HepG2 (cell line): ENCODE data around the gene ZC2HC1B. TPM values are rescaled to one million over a fixed set of nuclear protein-coding genes. Genes with fewer than 3 reads are reported as not detected.

ENCODE experiments used
- ATAC-seq: fragments of 200-7000 bp; cut with Tn5 transposase; 3 replicates; pipeline ENCODE4 v1.9.1; 2020; ENCODE audit warnings: mild to moderate bottlenecking, moderate library complexity
- BruUV-seq: library from RNA; stranded (reverse); fragments of 400-500 nt; replicated peaks from 2 replicates; lab custom pipeline; 2021; lab: Mats Ljungman, UMichigan
- CTCF ChIA-PET: fragments of 300-600 bp; formaldehyde crosslinking; extraction: SDS; loops from one replicate; lab custom pipeline; 2021; ENCODE audit warnings: low total read pairs, inconsistent platforms, low intra/inter-chr PET ratio; lab: Yijun Ruan, JAX
- POLR2A ChIA-PET: fragments of 350-600 bp; sonication (Branson Sonifier 250); formaldehyde crosslinking; loops from one replicate; lab custom pipeline; 2020; ENCODE audit warnings: antibody characterized with exemption, inconsistent platforms; lab: Yijun Ruan, JAX
- DNase-seq: peaks from one replicate; pipeline ENCODE4 v3.0.0-alpha.2; 2015; ENCODE audit warnings: low spot score
- FAIRE-seq: peaks from 3 replicates; lab custom pipeline; 2011; peaks lifted over from hg19 to GRCh38; lab: Jason Lieb, UNC
- H2AFZ ChIP-seq: one replicate; pipeline ENCODE4 v1.6.1; 2011; ENCODE audit warnings: low read length, inconsistent platforms
- H3K27ac ChIP-seq: fragments of 300-600 bp; 3 replicates; pipeline ENCODE4 v1.8.0; 2011; ENCODE audit warnings: mixed run types, mild to moderate bottlenecking, mixed read lengths, low read length, inconsistent platforms; ENCODE audit not compliant: insufficient read depth; ENCODE audit errors: extremely low read length
- H3K27me3 ChIP-seq, 2 experiments: fragments of 200-600 bp in 1 of 2; 2 replicates in 1 of 2; 3 replicates in 1 of 2; pipeline versions ENCODE4 v1.6.0 to v1.8.0; 2011; ENCODE audit warnings: low read length in 2 of 2, mild to moderate bottlenecking in 2 of 2, moderate library complexity in 2 of 2, inconsistent platforms in 1 of 2; ENCODE audit not compliant: insufficient read depth in 2 of 2, control insufficient read depth in 1 of 2
- H3K36me3 ChIP-seq, 2 experiments: fragments of 200-600 bp in 1 of 2; replicated peaks in 1 of 2; 2 replicates in 1 of 2; 3 replicates in 1 of 2; pipeline versions ENCODE4 v1.5.1 to v1.8.0; 2011; ENCODE audit warnings: low read length in 2 of 2, inconsistent platforms in 1 of 2; ENCODE audit not compliant: insufficient read depth in 2 of 2, control insufficient read depth in 1 of 2
- H3K4me1 ChIP-seq: 2 replicates; pipeline ENCODE4 v1.5.1; 2012; ENCODE audit warnings: low read length, inconsistent platforms; ENCODE audit not compliant: insufficient read depth
- H3K4me2 ChIP-seq: 2 replicates; pipeline ENCODE4 v1.6.0; 2011; ENCODE audit warnings: low read depth, low read length, inconsistent platforms
- H3K4me3 ChIP-seq, 3 experiments: fragments of 200-600 bp in 1 of 3; sonication (generic), shearing (Covaris generic) in 1 of 3; replicated peaks in 1 of 3; 2 replicates each; pipeline ENCODE4 v1.5.1; 2011 to 2016; ENCODE audit warnings: low read length in 3 of 3, inconsistent platforms in 2 of 3, low read depth in 2 of 3, mild to moderate bottlenecking in 2 of 3, control low read depth in 1 of 3, mixed read lengths in 1 of 3; ENCODE audit not compliant: insufficient read depth in 1 of 3
- H3K79me2 ChIP-seq: one replicate; pipeline ENCODE4 v1.6.1; 2011; ENCODE audit warnings: low read length, inconsistent platforms; ENCODE audit not compliant: insufficient read depth
- H3K9ac ChIP-seq: 2 replicates; pipeline ENCODE4 v1.6.0; 2011; ENCODE audit warnings: mild to moderate bottlenecking, low read depth, low read length, inconsistent platforms; ENCODE audit not compliant: insufficient read depth
- H3K9me3 ChIP-seq: 2 replicates; pipeline ENCODE4 v1.5.1; 2012; ENCODE audit warnings: mild to moderate bottlenecking, low read length
- H4K20me1 ChIP-seq: 2 replicates; pipeline ENCODE4 v1.6.0; 2011; ENCODE audit warnings: inconsistent platforms, mild to moderate bottlenecking, low read length, moderate library complexity; ENCODE audit not compliant: insufficient read depth
- ATAD3A ChIP-seq: sonication (generic); formaldehyde crosslinking; IDR thresholded peaks from 2 replicates; pipeline ENCODE4 v1.4.0; 2020; ENCODE audit warnings: missing genetic modification reagents
- BRF2 ChIP-seq: sonication (generic); formaldehyde crosslinking; IDR thresholded peaks from 2 replicates; pipeline ENCODE4 v1.8.1; 2022; ENCODE audit warnings: mild to moderate bottlenecking, missing genetic modification reagents
- HINFP ChIP-seq: sonication (generic); formaldehyde crosslinking; IDR thresholded peaks from 2 replicates; pipeline ENCODE4 v1.4.0; 2020; ENCODE audit warnings: low read depth, mild to moderate bottlenecking, missing genetic modification reagents
- KDM3A ChIP-seq: IDR thresholded peaks from 2 replicates; pipeline ENCODE4 v1.6.1; 2018; ENCODE audit warnings: low read depth, missing compliant biosample characterization
- MTF1 ChIP-seq: sonication (generic); formaldehyde crosslinking; IDR thresholded peaks from 2 replicates; pipeline ENCODE4 v1.5.0; 2020; ENCODE audit warnings: missing genetic modification reagents
- SP140L ChIP-seq: sonication (generic); formaldehyde crosslinking; IDR thresholded peaks from 2 replicates; pipeline ENCODE4 v1.4.0; 2020; ENCODE audit warnings: missing genetic modification reagents, borderline replicate concordance
- U2AF1 ChIP-seq: fragments of 200-400 bp; formaldehyde crosslinking; optimal IDR thresholded peaks from 2 replicates; pipeline ENCODE3; 2017; ENCODE audit warnings: mild to moderate bottlenecking, low read depth, low read length
- ZBED4 ChIP-seq: sonication (generic); formaldehyde crosslinking; IDR thresholded peaks from 2 replicates; pipeline ENCODE4 v1.4.0; 2020; ENCODE audit warnings: missing genetic modification reagents, borderline replicate concordance
- ZNF225 ChIP-seq: sonication (generic); formaldehyde crosslinking; IDR thresholded peaks from 2 replicates; pipeline ENCODE4 v1.4.0; 2020; ENCODE audit warnings: mild to moderate bottlenecking, missing genetic modification reagents
- ZNF354B ChIP-seq: sonication (generic); formaldehyde crosslinking; IDR thresholded peaks from 2 replicates; pipeline ENCODE4 v1.8.0; 2022; ENCODE audit warnings: mild to moderate bottlenecking, missing genetic modification reagents
- ZNF383 ChIP-seq: sonication (generic); formaldehyde crosslinking; IDR thresholded peaks from 2 replicates; pipeline ENCODE4 v1.4.0; 2020; ENCODE audit warnings: missing genetic modification reagents, mild to moderate bottlenecking, borderline replicate concordance
- ZNF503 ChIP-seq: sonication (generic); formaldehyde crosslinking; IDR thresholded peaks from 2 replicates; pipeline ENCODE4 v1.4.0; 2020; ENCODE audit warnings: missing genetic modification reagents
- ZNF788 ChIP-seq: sonication (generic); formaldehyde crosslinking; IDR thresholded peaks from 2 replicates; pipeline ENCODE4 v1.5.0; 2020; ENCODE audit warnings: mild to moderate bottlenecking, missing genetic modification reagents, borderline replicate concordance
- ZNF790 ChIP-seq: sonication (generic); formaldehyde crosslinking; IDR thresholded peaks from 2 replicates; pipeline ENCODE4 v1.8.0; 2022; ENCODE audit warnings: missing genetic modification reagents, mild to moderate bottlenecking, borderline replicate concordance
- WGBS: methylation state at CpG from one replicate; pipeline ENCODE4 v1.1.6; 2017; ENCODE audit warnings: low lambda C conversion rate; 5-methylcytosine and 5-hydroxymethylcytosine counted together
- in situ Hi-C: cut with HindIII; loops from 2 replicates; pipeline ENCODE4 v1.10.0; 2017; ENCODE audit warnings: low pct_unique_long_range_greater_than_20kb; ENCODE audit not compliant: extremely low pct_ligation_motif_present
- intact Hi-C: fragments of 100-400 bp; cut with micrococcal nuclease; formaldehyde crosslinking; loops from one replicate; pipeline ENCODE4 v1.10.0; 2022; ENCODE audit not compliant: unreplicated experiment
- polyA plus RNA-seq, 8 experiments: library from polyadenylated mRNA; depleted of rRNA in 3 of 8; stranded (reverse) in 7 of 8; unstranded in 1 of 8; fragments of >200 nt; fragmentation: Illumina TruSeq in 4 of 8; extraction: Trizol in 4 of 8; gene quantifications; 2 replicates each; pipeline versions ENCODE4 v1.2.1 to v1.2.3, GENCODE V29; 2011 to 2016; ENCODE audit warnings: low read depth in 4 of 8, missing spikeins in 1 of 8, mixed read lengths in 1 of 8; ENCODE audit not compliant: insufficient read depth in 1 of 8
- total RNA-seq, 5 experiments: library from RNA; depleted of rRNA; stranded (reverse); fragments of >200 nt; fragmentation: Illumina TruSeq; extraction: Trizol; gene quantifications; 2 replicates each; pipeline ENCODE4 v1.2.3, GENCODE V29; 2016; ENCODE audit warnings: low read depth in 1 of 5

The ZC2HC1B gene
- total and polyA plus RNA-seq, 2 of the 13 experiments (the other 11 are each of a cell fraction or from before 2014, with no cell fraction given): not detected

GRCh38 chr6:143894655-143895054 lies 30.4 kb downstream of the ZC2HC1B start (continued):
- TF ChIP-seq ZBED4 (CRISPR knock-in tag) (no peak), U2AF1 (no peak), MTF1 (CRISPR knock-in tag) (no peak)

- Histone ChIP-seq H4K20me1 (no peaks in the 10 kb centered on the region), H3K27me3 (peaks cover 0 to 4% of the 10 kb centered on the region in 2 experiments; a peak in 1 of 5 replicates), H3K27ac (no peak overlapping the region), H3K4me1 (no peaks in the 10 kb centered on the region), H3K79me2 (no peaks in the 10 kb centered on the region), H3K36me3 (no peaks in the 10 kb centered on the region), H3K4me2 (no peak overlapping the region), H2AFZ (no peak overlapping the region), H3K9me3 (no peaks in the 10 kb centered on the region), H3K4me3 (no peak overlapping the region), H3K9ac (no peak overlapping the region)
- in situ Hi-C loops: no loop called here
- POLR2A ChIA-PET: no interaction called here
- ATAC-seq (no peak), DNase-seq (no peak), FAIRE-seq (no peak)
- BruUV-seq: no TSS peak
- CTCF ChIA-PET: no interaction called here
- intact Hi-C loops: no loop called here
- 32% methylated on average over 3 of the region's 3 CpGs for WGBS
- no peak for TF ChIP-seq ZNF503
- no peak for TF ChIP-seq ZNF383
- TF ChIP-seq SP140L: no peak
- no peak for TF ChIP-seq ZNF788 (CRISPR knock-in tag)
- no peak for TF ChIP-seq ZNF354B (CRISPR knock-in tag)
- no peak for TF ChIP-seq ZNF225
- no peak for TF ChIP-seq ZNF790 (CRISPR knock-in tag)
- TF ChIP-seq KDM3A (CRISPR knock-in tag): no peak
- TF ChIP-seq ATAD3A (CRISPR knock-in tag): no peak
- no peak for TF ChIP-seq HINFP
- TF ChIP-seq BRF2 (CRISPR knock-in tag): no peak
These were observed 32.0 kb downstream of the ZC2HC1B start for GRCh38 chr6:143896126-143896860.
